ENCODE measurements around the gene OSBPL2. TPM values are rescaled to one million over a fixed set of nuclear protein-coding genes. Genes with fewer than 3 reads are reported as not detected.

Gene OSBPL2
- total RNA-seq, 4 donors from 2014 or later = 23.1 to 31.6 (median 27.1) TPM

DNA sequence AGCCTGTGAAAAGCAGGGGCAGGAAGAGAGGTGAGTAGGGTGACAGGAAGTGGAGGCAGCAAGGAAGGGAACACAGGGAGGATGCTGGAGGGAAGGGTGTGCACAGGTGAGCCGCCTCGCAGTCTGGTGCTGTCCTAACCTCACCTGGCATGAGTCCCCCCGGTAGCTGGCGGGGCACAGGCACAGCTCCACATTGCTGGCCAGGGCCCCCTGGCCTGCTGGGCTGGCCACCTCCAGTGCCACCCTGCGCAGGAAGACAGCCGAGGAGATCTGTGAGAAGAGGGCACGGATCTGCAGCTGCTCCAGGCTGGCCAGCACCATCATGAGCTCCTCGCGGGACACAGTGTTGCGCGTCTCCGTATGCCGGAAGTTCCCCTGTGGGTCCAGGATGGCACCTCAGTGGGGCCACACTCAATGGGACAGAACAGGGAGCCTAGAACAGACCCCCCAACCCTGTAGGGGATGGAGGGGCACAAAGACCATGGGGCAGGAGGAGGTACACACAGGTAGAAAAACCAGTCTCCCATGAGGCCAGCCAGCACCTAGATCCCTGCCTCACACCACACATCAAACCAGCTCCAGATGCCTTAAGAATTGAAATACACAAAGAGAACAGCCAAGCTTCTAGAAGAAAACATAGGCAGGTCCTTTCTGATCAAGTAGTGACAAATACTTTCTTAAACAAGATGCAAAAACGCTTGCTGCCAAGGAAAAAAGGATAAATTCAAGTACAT, 87.0 kb downstream of the OSBPL2 start:
- no peak for DNase-seq (ENCODE audit: low spot score in 2 of 2)
- Histone ChIP-seq H3K36me3 (peaks cover 0 to 94% (median 0%) of the 10 kb centered on the region in 3 donors), H3K27ac (no peak overlapping the region), H3K4me1 (no peaks in the 10 kb centered on the region), H3K9me3 (no peaks in the 10 kb centered on the region), H3K4me3 (no peak overlapping the region), H3K27me3 (no peaks in the 10 kb centered on the region)
- 95 to 96% methylated on average over 13 to 14 of the region's 14 CpGs for WGBS, 2 donors
- TF ChIP-seq, protein P1, sequence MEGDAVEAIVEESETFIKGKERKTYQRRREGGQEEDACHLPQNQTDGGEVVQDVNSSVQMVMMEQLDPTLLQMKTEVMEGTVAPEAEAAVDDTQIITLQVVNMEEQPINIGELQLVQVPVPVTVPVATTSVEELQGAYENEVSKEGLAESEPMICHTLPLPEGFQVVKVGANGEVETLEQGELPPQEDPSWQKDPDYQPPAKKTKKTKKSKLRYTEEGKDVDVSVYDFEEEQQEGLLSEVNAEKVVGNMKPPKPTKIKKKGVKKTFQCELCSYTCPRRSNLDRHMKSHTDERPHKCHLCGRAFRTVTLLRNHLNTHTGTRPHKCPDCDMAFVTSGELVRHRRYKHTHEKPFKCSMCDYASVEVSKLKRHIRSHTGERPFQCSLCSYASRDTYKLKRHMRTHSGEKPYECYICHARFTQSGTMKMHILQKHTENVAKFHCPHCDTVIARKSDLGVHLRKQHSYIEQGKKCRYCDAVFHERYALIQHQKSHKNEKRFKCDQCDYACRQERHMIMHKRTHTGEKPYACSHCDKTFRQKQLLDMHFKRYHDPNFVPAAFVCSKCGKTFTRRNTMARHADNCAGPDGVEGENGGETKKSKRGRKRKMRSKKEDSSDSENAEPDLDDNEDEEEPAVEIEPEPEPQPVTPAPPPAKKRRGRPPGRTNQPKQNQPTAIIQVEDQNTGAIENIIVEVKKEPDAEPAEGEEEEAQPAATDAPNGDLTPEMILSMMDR (IDR thresholded peaks at IDR 0.05) = no peak
- no peak for TF ChIP-seq EP300 (IDR thresholded peaks at IDR 0.05)
- TF ChIP-seq POLR2A (IDR thresholded peaks at IDR 0.05) = no peak

DNA sequence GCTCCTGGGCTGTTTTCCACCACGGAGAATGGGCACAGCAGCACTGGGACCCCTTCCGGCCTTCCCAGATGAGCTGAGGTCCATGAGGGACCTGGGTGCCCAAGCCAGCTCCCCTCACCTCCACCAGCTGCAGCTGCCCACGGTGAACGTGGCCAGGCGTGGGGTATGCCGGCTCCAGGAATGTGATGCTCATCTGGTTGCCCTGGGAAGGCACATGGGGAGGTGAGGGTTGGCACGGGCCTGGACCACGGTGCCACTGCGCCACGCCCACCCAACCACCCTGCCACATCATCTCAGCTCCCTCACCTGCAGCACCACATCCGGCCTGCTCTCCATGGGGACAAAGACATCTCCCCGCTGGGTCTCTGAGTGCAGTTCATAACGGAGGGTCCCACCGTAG, 88.2 kb downstream of the OSBPL2 start:
- WGBS, 2 donors = 83 to 90% methylated on average over 9 to 13 of the region's 14 CpGs

DNA sequence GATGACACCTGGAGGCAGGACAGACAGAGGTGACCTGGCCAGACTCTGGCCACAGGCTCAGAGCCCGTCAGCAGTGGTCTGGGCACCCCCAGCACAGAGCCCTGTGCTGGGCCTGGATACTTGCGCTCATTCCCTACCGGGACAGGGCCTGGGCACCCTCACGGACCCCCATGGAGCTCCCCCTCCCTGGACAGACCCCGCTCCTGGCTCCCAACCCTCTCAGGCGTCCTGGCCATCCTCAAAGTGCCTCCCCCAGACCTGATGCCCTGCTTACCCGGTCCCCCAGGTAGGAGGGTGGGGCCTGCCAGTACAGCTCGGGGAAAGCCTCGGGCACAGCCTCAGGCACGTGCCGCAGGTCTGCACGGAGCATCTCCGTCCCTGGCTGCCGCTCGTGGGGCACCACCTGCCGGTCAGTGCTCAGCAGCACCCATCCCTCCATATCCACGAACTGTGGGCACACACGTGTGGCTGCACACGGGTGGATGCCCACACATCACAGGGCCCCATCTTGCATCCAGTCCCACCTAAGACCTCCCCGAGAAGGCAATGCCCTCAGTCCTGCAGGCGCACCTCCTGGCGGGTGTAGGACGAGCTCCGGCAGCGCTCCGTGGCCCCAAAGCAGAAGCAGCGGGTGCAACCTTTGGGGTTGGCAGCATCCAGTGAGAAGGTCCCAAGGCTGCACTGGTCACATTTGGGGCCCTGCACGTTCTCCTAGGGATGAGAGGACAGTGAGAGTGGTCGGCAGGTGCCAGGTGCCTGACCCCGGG, 88.8 kb downstream of the OSBPL2 start:
- Histone ChIP-seq H3K4me1 (no peaks in the 10 kb centered on the region), H3K27ac (no peak overlapping the region), H3K27me3 (no peaks in the 10 kb centered on the region), H3K4me3 (no peak overlapping the region), H3K36me3 (peaks cover 0 to 98% (median 0%) of the 10 kb centered on the region in 3 donors), H3K9me3 (no peaks in the 10 kb centered on the region)
- WGBS, 2 donors = 88% methylated on average over 24 of the region's 30 CpGs
- DNase-seq (ENCODE audit: low spot score in 2 of 2) = no peak
- TF ChIP-seq, protein P1 (IDR thresholded peaks at IDR 0.05) = no peak
- no peak for TF ChIP-seq EP300 (IDR thresholded peaks at IDR 0.05)
- TF ChIP-seq POLR2A (IDR thresholded peaks at IDR 0.05) = no peak

More for the DNA sequence above, 88.2 kb downstream of the OSBPL2 start:
- H3K4me1 ChIP-seq = no peaks in the 10 kb centered on the region
- no peak for DNase-seq (ENCODE audit: low spot score in 2 of 2)
- H3K27me3 ChIP-seq = no peaks in the 10 kb centered on the region
- peaks cover 0 to 98% (median 0%) of the 10 kb centered on the region in 3 donors for H3K36me3 ChIP-seq
- H3K9me3 ChIP-seq = no peaks in the 10 kb centered on the region
- H3K4me3 ChIP-seq = no peak overlapping the region
- H3K27ac ChIP-seq = no peak overlapping the region
- TF ChIP-seq EP300 (IDR thresholded peaks at IDR 0.05) = no peak
- no peak for TF ChIP-seq POLR2A (IDR thresholded peaks at IDR 0.05)
- TF ChIP-seq, protein P1 (IDR thresholded peaks at IDR 0.05) = no peak

DNA sequence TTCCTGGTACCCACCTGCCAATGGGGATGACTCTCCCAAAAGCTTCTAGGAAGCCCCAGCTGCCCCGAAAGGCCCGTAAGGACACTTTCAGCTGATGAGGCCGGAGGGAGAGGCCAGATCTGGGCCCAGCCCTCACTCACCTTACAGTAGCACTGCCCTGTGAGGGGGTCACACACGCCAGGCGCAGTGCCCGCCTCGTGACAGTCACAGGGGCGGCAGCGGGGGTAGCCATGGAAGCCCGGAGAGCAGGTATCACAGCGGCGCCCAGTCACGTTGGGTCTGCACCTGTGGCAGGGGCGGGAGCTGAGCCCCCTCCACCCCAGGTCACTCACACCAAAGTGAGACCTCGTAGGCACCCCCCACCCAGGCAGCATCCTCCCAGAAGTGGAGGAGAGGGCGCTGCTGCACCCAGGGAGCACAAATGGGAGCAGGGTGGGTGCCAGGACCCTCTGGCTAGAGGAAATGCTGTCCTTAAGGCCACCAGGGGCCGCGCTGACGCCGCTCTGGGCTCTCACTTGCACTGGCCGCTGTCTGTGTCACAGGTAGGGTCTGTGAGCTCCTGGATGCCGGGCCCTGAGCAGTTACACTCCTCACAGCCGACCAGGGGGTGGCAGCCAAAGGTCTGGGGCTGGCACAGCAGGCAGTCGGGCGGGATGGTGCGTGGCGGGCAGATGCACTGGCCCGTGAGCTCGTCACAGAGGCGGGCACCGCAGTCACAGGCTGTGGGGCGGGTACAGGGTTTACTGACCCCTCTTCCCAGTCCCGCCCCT, 89.6 kb downstream of the OSBPL2 start:
- no peak for DNase-seq (ENCODE audit: low spot score in 2 of 2)
- 85 to 89% methylated on average over 7 to 28 of the region's 33 CpGs for WGBS, 2 donors

More for the DNA sequence above, 89.6 kb downstream of the OSBPL2 start:
- TF ChIP-seq EP300 (IDR thresholded peaks at IDR 0.05) (no peak), POLR2A (IDR thresholded peaks at IDR 0.05) (no peak)
- TF ChIP-seq, protein P1 (IDR thresholded peaks at IDR 0.05) = no peak
- H3K4me1 ChIP-seq = no peaks in the 10 kb centered on the region
- H3K9me3 ChIP-seq = no peaks in the 10 kb centered on the region
- H3K27me3 ChIP-seq = no peaks in the 10 kb centered on the region
- no peak overlapping the region for H3K27ac ChIP-seq
- H3K4me3 ChIP-seq = no peak overlapping the region
- H3K36me3 ChIP-seq = peaks cover 0 to 99% (median 0%) of the 10 kb centered on the region in 3 donors
